Umbilical cord (tissue), 2 donors: ENCODE data around the gene ZFYVE27. TPM values are rescaled to one million over a fixed set of nuclear protein-coding genes. Genes with fewer than 3 reads are reported as not detected.
A peak's percentile ranks its signal among the peaks of the same experiment; 100 is the strongest.
"Not testable (repeated sequence)": the region's sequence is repeated elsewhere in the genome, so short reads cannot be mapped to it uniquely, and the experiment has no call there.

ENCODE experiments used
- DNase-seq: peaks from one replicate; pipeline ENCODE4 v3.0.0-alpha.2; 2015; ENCODE audit warnings: low spot score
- total RNA-seq: library from RNA; depleted of rRNA; stranded (reverse); fragments of >200 nt; gene quantifications from one replicate; pipeline ENCODE4 v1.2.3, GENCODE V29; 2014; ENCODE audit warnings: low replicate concordance; ENCODE audit not compliant: insufficient read depth

Gene ZFYVE27
- total RNA-seq = 11.6 TPM

- peak; percentile 97 for DNase-seq
These were observed at the start of gene ZFYVE27 for GRCh38 chr10:97736902-97737769. ZFYVE27 (plus strand) TSS chr10:97737128; CDS start chr10:97738478, 1,350 bp downstream.

- peak; percentile 24 for DNase-seq
These were observed 48.8 kb upstream of the ZFYVE27 start for GRCh38 chr10:97687785-97688781.

GRCh38 chr10:97689559-97690020 lies 47.3 kb upstream of the ZFYVE27 start:
- no peak for DNase-seq

GRCh38 chr10:97690133-97690532 lies 46.8 kb upstream of the ZFYVE27 start:
- no peak for DNase-seq

DNA sequence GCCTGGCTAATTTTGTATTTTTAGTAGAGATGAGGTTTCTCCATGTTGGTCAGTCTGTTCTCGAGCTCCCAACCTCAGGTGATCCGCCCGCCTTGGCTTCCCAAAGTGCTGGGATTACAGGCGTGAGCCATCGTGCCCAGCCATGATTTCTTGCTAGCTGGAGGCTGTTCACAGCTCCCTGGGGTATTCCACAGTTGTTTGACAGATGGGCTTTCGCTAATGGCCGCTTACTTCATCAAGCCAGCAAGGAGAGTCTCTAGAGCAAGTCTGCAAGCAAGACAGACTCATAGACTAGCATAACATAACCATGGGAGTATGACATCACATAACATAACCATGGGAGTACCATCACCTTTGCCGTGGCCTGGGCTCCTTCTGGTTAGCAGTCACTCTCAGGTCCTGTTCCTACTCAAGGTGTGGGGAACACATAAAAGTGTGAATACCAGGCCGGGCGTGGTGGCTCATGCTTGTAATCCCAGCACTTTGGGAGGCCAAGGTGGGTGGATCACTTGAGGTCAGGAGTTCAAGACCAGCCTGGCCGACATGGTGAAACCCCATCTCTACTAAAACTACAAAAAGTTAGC lies 38.8 kb upstream of the ZFYVE27 start:
- not testable (repeated sequence) for DNase-seq

DNA sequence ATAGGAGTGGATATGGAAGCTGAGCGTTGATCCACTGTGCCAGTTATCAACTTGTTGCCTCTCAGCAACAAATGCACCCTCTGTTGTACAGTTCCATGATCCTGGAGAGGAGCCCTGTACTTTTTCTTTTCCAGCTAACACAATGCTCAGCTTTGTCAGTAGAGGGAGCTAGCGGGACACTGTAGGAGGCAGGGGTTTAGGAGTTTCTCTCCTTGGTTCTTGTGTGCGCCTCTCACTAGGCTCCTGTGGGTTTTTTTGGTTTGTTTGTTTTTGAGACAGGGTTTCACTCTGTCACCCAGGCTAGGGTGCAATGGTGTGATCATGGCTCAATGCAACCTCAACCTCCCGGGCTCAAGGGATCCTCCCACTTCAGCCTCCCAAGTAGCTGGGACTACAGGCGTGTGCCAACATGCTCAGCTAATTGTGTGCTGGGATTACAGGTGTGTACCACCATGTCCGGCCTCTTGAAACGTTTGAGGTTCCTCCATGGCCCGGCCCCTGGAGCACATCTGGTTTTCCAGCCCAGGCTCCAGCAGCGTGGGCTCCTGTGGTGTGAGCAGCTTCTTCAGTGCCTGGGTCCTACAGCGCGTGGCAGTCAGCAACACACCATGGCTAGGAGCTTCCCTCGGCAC lies 35.4 kb upstream of the ZFYVE27 start:
- DNase-seq = peak; percentile 85

DNA sequence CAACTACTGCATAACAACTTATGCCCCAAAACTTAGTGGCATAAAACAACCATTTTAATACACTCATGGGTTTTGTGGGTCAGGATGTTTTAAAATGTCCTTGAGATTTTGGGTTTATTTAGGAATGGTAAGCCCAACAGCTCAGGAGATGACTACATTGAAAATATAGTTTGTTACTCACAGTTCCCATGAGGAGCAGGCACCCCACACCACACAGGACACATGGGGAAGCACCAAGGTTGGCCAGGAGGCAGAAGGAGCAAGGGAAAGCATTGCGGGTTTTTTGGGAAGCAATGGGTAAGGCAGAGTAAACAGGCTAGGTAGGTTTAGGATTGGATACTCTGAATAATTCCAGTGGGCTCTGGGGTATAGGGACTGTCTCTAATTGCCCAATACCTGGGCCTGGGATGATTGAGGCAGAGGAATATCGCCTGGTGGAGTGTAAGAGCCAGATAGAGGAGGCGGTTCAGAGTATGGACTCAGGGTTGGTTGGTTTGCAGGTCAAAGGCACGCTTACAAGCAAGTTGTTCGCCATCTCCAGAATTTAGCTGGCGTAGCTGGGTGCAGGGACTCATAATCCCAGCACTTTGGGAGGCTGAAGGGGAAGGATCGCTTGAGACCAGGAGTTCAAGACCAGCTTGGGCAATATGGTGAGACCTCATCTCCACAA lies 33.4 kb upstream of the ZFYVE27 start:
- DNase-seq = no peak

DNA sequence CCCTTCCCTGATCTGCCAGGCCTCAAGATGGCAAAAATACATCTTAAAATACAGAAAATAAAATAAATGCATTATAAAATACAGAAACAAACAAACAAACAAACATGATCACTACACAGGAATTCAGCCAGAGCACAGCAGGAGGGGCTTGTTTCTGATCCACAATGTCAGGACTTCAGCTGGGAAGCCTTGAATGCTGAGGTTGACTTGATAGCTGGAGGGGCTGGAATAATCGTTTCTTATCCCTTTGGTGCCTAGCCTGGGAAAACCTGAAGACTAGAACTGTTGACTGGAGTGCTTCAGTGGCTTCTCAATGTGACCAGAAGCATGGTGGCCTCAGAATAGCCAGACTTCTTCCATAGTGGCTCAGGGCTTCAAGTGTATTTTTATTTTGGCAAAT lies 32.6 kb upstream of the ZFYVE27 start:
- no peak for DNase-seq

DNA sequence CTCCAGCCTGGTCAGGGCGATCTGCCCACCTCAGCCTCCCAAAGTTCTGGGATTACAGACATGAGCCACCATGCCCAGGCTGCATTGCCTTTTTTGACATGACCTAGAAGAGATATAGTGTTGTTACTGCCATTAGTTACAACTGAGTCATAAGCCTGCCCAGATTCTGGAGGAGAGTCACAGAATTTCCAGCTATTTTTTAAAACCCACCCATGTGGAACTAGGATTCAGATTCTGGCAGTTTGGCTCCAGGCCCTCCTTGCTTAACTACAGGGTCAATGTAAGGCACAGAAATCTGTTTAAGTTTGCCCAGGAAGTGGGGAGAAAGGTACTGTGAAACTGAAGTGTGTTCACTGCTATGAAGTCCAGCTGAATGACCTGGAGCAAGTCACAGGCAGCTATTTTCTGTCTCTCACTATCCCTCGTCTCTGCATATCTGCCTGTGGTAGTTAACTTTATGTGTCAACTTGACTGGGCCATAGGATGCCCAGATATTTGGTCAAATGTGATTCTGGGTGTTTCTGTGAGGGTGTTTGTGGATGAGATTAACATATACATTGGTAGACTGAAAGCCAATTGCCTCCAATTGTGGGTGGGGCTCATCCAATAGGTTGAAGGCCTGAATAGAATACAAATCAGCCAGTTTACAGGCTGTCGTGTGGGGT lies 31.8 kb upstream of the ZFYVE27 start:
- no peak for DNase-seq

GRCh38 chr10:97707134-97707861 lies 29.6 kb upstream of the ZFYVE27 start:
- DNase-seq = no peak

DNA sequence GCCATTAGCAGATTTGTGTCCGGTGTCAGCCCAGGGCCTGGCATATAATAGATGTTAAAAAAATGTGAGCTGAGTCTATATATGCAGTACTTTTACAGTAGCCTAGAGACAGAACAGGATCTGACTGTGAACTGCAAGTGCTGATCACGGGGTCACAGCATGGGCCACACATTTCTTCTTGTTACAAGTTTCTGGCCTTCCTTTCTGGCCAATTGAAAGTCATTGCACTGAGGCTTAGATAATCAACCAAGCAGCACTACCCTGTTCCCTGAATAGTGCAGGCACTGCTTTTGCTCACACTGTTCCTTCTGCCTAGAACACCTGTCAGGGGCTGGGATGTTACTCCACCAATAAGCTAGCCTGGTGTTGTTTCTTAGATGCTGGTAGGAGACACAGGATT lies 28.8 kb upstream of the ZFYVE27 start:
- DNase-seq = no peak

GRCh38 chr10:97708976-97709946 lies 27.7 kb upstream of the ZFYVE27 start:
- DNase-seq = peak; percentile 96

DNA sequence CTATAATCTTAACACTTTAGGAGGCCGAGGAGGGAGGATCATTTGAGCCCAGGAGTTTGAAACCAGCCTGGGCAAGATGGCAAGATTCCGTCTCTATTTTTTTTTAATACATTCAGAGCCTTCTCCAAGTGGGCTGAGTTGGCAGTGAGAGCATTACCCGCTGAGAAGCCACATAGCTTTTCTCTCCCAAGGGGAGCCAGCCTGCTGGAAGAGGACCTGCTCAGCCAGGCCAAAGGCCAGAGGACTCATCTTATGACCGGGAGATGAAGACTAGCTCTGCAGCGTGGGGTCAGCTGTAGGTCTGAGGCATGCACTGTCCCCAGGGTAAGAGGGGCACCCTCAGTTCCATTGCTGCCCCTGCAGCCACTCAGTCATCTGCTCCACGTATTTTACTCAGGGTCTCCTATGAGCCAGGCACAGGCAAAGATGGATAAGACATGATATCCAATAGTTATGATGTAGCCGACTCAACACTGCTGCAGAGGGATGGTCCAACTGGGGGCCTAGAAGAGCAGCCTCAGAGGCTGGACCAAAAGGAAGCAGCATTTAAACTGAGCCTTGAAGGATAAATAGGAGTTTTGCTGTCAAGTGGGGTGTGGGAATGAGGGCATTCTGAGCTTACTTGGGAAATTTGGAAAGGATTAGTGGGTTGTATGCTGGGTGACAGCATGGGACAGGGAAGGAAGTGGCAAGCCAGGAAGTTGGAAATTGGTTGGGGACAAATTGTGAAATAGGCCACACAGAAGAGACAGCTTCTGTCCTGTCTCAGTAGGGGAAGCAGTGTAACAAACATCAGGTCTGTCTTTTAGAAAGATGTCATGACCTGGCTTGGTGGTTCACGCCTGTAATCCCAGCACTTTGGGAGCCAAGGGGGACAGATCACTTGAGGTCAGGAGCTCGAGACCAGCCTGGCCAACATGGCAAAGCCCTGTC lies 25.0 kb upstream of the ZFYVE27 start:
- no peak for DNase-seq

- peak; percentile 98 for DNase-seq
These were observed 23.5 kb upstream of the ZFYVE27 start, which contains the start of gene MARVELD1 for GRCh38 chr10:97713339-97713825. MARVELD1 (plus strand) TSS chr10:97713730; CDS start chr10:97713877, 147 bp downstream.

GRCh38 chr10:97713826-97714400 lies 23.0 kb upstream of the ZFYVE27 start:
- DNase-seq = peak; percentile 74
